Measurements from ENCODE around the gene METTL15. TPM values are rescaled to one million over a fixed set of nuclear protein-coding genes. Genes with fewer than 3 reads are reported as not detected.
"Not testable (repeated sequence)": the region's sequence is repeated elsewhere in the genome, so short reads cannot be mapped to it uniquely, and the experiment has no call there.

The METTL15 gene
- total RNA-seq, 1 donor from 2014 or later, result 10.5 TPM

DNA sequence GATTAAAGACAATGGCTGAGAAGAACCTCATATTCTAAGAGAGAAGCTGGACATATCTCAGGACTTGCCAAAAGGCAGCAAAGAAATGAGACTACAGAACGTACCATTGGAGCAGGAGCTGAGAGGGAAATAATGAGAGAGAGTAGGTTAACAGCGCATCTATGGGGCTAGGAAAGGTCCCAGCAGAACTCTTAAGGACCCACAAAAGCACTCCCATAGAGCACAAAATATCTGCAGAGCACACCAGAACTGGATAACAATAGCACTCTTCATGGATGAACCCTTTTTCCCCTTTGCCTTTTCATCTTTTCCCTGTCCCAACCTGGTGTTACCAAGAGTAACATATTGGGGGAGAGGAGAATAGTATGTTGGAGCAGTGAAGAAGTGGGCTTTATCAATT lies 245.8 kb downstream of the METTL15 start:
- Histone ChIP-seq H3K27me3 (ENCODE audit: low read depth) (no peaks in the 10 kb centered on the region), H3K36me3 (no peaks in the 10 kb centered on the region), H3K27ac (replicated peaks) (no peak overlapping the region), H3K4me1 (no peaks in the 10 kb centered on the region), H3K9me3 (replicated peaks) (no peaks in the 10 kb centered on the region), H3K4me3 (no peak overlapping the region)
- no peak for DNase-seq
- TF ChIP-seq, protein P1, sequence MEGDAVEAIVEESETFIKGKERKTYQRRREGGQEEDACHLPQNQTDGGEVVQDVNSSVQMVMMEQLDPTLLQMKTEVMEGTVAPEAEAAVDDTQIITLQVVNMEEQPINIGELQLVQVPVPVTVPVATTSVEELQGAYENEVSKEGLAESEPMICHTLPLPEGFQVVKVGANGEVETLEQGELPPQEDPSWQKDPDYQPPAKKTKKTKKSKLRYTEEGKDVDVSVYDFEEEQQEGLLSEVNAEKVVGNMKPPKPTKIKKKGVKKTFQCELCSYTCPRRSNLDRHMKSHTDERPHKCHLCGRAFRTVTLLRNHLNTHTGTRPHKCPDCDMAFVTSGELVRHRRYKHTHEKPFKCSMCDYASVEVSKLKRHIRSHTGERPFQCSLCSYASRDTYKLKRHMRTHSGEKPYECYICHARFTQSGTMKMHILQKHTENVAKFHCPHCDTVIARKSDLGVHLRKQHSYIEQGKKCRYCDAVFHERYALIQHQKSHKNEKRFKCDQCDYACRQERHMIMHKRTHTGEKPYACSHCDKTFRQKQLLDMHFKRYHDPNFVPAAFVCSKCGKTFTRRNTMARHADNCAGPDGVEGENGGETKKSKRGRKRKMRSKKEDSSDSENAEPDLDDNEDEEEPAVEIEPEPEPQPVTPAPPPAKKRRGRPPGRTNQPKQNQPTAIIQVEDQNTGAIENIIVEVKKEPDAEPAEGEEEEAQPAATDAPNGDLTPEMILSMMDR (IDR thresholded peaks at IDR 0.05; ENCODE audit: borderline replicate concordance), result no peak
- intact Hi-C loops (cut with micrococcal nuclease), result no loop called here

DNA sequence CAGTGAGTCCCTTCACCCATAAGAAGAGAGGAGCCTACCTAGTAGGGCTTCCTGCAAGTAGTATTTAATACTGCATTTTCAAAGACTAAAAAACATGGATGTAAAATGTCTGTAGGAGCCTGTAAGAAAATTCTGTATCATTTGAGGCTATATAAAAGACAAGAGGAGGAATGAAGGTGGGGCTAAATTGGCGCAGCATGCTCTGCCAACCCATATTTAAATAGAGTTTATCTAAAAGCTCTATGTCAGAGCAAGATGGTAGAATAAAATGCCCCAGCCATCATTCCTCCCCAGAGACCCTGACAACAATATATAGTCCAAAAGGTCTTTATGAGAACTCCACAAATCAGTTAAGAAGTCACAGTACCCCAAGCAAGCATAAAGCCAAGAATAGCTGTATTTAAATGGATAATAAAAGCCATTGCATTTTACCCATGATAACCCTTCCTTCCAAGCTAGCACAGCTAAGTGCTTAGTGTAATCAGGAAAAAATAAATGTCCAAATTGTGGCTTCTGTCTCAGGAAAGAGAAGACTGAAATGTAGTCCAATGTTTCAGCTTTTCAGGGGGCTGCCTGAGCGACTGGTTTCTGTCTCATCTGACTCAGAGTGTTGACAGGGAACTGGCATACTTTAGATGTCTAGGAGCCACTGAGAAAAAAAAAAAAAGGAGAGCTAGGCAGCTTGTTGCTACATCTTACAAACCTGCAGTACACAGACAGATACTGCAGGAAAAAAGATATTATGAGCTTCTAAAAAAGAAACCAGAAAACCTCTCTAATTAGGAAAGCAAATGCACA lies 258.6 kb downstream of the METTL15 start:
- Histone ChIP-seq H3K9me3 (replicated peaks) (peaks cover 55% of the 10 kb centered on the region), H3K4me3 (no peak overlapping the region), H3K27ac (replicated peaks) (peak overlapping the region; percentile 39), H3K36me3 (peaks cover 14% of the 10 kb centered on the region), H3K4me1 (peaks cover 9% of the 10 kb centered on the region), H3K27me3 (ENCODE audit: low read depth) (no peaks in the 10 kb centered on the region)
- TF ChIP-seq, protein P1 (IDR thresholded peaks at IDR 0.05; ENCODE audit: borderline replicate concordance), result peak; percentile 23
- DNase-seq, result no peak
- intact Hi-C loops (cut with micrococcal nuclease), result no loop called here

DNA sequence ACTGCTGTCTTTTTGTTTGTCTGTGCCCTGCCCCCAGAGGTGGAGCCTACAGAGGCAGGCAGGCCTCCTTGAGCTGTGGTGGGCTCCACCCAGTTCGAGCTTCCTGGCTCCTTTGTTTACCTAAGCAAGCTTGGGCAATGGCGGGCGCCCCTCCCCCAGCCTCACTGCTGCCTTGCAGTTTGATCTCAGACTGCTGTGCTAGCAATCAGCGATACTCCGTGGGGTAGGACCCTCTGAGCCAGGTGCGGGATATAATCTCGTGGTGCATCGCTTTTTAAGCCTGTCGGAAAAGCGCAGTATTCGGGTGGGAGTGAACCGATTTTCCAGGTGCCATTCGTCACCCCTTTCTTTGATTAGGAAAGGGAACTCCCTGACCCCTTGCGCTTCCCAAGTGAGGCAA lies 269.9 kb downstream of the METTL15 start:
- H3K36me3 ChIP-seq; H3K4me3 ChIP-seq; intact Hi-C loops (cut with micrococcal nuclease); H3K4me1 ChIP-seq; DNase-seq; H3K27ac ChIP-seq (replicated peaks); H3K27me3 ChIP-seq (ENCODE audit: low read depth): not testable (repeated sequence)
- H3K9me3 ChIP-seq (replicated peaks), result peaks cover 33% of the 10 kb centered on the region

Other genes starting within 250 kb of the METTL15 start
- 0.25 TPM for gene KIF18A, start 232 bp upstream of the METTL15 start, total RNA-seq

Measured in left ventricle myocardium inferior (tissue), 1 donor.